PC-3 (cell line): Measurements from ENCODE around the gene DHX29. TPM values are rescaled to one million over a fixed set of nuclear protein-coding genes. Genes with fewer than 3 reads are reported as not detected.

ENCODE experiments used
- ATAC-seq: fragments of 200-7000 bp; cut with Tn5 transposase; 2 replicates; pipeline ENCODE4 v1.9.1; 2020; ENCODE audit warnings: mild to moderate bottlenecking, moderate library complexity
- Bru-seq: library from RNA; stranded (reverse); fragments of 400-500 nt; gene quantifications from one replicate; lab custom pipeline; 2021; lab: Mats Ljungman, UMichigan
- BruChase-seq, 2 experiments: library from RNA; stranded (reverse); fragments of 400-500 nt; gene quantifications; one replicate each; lab custom pipeline; 2021; lab: Mats Ljungman, UMichigan
- BruUV-seq: library from RNA; stranded (reverse); fragments of 400-500 nt; replicated peaks from 2 replicates; lab custom pipeline; 2021; lab: Mats Ljungman, UMichigan
- CTCF ChIA-PET: fragments of 300-600 bp; sonication (Branson Sonifier 250); formaldehyde crosslinking; loops from one replicate; lab custom pipeline; 2022; ENCODE audit warnings: antibody characterized with exemption; lab: Charles Lee
- POLR2A ChIA-PET: fragments of 300-600 bp; sonication (Branson Sonifier 250); formaldehyde crosslinking; loops from one replicate; lab custom pipeline; 2022; ENCODE audit warnings: antibody characterized with exemption; ENCODE audit not compliant: unreplicated experiment; lab: Charles Lee
- DNase-seq: peaks from one replicate; pipeline ENCODE4 v3.0.0-alpha.2; 2015
- H2AFZ ChIP-seq: fragments of 300-600 bp; sonication (generic); 2 replicates; pipeline ENCODE4 v1.6.0; 2016; ENCODE audit warnings: antibody characterized with exemption, low read length
- H3F3A ChIP-seq: fragments of 300-600 bp; sonication (generic); one replicate; pipeline ENCODE4 v1.6.0; 2017; ENCODE audit warnings: antibody characterized with exemption, low read length, control low read depth, mild to moderate bottlenecking; ENCODE audit not compliant: unreplicated experiment
- H3K27ac ChIP-seq: fragments of 300-600 bp; sonication (generic); 2 replicates; pipeline ENCODE4 v1.5.1; 2016; ENCODE audit warnings: mild to moderate bottlenecking, low read length
- H3K27me3 ChIP-seq: fragments of 300-600 bp; sonication (generic); 2 replicates; pipeline ENCODE4 v1.6.1; 2016; ENCODE audit warnings: low read length, mixed read lengths
- H3K36me3 ChIP-seq: fragments of 300-600 bp; sonication (generic); 2 replicates; pipeline ENCODE4 v1.6.1; 2016; ENCODE audit warnings: low read depth, mixed run types, low read length, mixed read lengths
- H3K4me1 ChIP-seq: fragments of 300-600 bp; sonication (generic); 2 replicates; pipeline ENCODE4 v1.5.1; 2016; ENCODE audit warnings: low read length; ENCODE audit not compliant: insufficient read depth
- H3K4me2 ChIP-seq: fragments of 300-600 bp; sonication (generic); 2 replicates; pipeline ENCODE4 v1.6.0; 2016; ENCODE audit warnings: low read length
- H3K4me3 ChIP-seq: fragments of 300-600 bp; sonication (generic); 2 replicates; pipeline ENCODE4 v1.5.1; 2016; ENCODE audit warnings: mild to moderate bottlenecking, low read length, mixed read lengths
- H3K79me2 ChIP-seq: fragments of 300-600 bp; sonication (generic); 2 replicates; pipeline ENCODE4 v1.6.1; 2017; ENCODE audit warnings: low read length, mixed read lengths
- H3K9ac ChIP-seq: fragments of 300-600 bp; sonication (generic); 2 replicates; pipeline ENCODE4 v1.6.0; 2016; ENCODE audit warnings: mild to moderate bottlenecking, low read length
- H3K9me2 ChIP-seq: fragments of 300-600 bp; sonication (generic); replicated peaks from 2 replicates; pipeline ENCODE4 v1.6.1; 2016; ENCODE audit warnings: mixed run types, low read length, mixed read lengths
- H3K9me3 ChIP-seq: fragments of 300-600 bp; sonication (generic); 2 replicates; pipeline ENCODE4 v1.6.1; 2016; ENCODE audit warnings: low read length, mixed read lengths
- H4K20me1 ChIP-seq: fragments of 300-600 bp; sonication (generic); 2 replicates; pipeline ENCODE4 v1.6.1; 2016; ENCODE audit warnings: low read length, mixed read lengths
- EZH2 ChIP-seq: fragments of 300-600 bp; sonication (generic); IDR thresholded peaks from one replicate; pipeline ENCODE4 v1.6.1; 2017; ENCODE audit warnings: antibody characterized with exemption, mild to moderate bottlenecking, low read length; ENCODE audit not compliant: unreplicated experiment
- EZH2phosphoT487 ChIP-seq: fragments of 300-600 bp; sonication (generic); IDR thresholded peaks from 2 replicates; pipeline ENCODE4 v1.6.1; 2018; ENCODE audit warnings: mild to moderate bottlenecking, antibody characterized with exemption, low read length, borderline replicate concordance
- intact Hi-C: fragments of 100-400 bp; cut with micrococcal nuclease; formaldehyde crosslinking; loops from 2 replicates; pipeline ENCODE4 v1.9.0; 2023
- long read RNA-seq: library from polyadenylated mRNA; unstranded; transcript quantifications from one replicate; pipeline ENCODE4 v2.0.0, GENCODE V29; 2021; ENCODE audit not compliant: unreplicated experiment
- total RNA-seq: library from RNA; depleted of rRNA; stranded (reverse); fragments of >200 nt; gene quantifications from 2 replicates; pipeline ENCODE4 v1.2.3, GENCODE V29; 2014; rRNA removed
- TF ChIP-seq, protein P1 (sequence below): fragments of 300-600 bp; sonication (generic); conservative IDR thresholded peaks from 2 replicates; pipeline ENCODE4 v1.5.1; 2017; ENCODE audit warnings: antibody characterized with exemption, low read depth, mild to moderate bottlenecking, low read length

DHX29 gene, protein sequence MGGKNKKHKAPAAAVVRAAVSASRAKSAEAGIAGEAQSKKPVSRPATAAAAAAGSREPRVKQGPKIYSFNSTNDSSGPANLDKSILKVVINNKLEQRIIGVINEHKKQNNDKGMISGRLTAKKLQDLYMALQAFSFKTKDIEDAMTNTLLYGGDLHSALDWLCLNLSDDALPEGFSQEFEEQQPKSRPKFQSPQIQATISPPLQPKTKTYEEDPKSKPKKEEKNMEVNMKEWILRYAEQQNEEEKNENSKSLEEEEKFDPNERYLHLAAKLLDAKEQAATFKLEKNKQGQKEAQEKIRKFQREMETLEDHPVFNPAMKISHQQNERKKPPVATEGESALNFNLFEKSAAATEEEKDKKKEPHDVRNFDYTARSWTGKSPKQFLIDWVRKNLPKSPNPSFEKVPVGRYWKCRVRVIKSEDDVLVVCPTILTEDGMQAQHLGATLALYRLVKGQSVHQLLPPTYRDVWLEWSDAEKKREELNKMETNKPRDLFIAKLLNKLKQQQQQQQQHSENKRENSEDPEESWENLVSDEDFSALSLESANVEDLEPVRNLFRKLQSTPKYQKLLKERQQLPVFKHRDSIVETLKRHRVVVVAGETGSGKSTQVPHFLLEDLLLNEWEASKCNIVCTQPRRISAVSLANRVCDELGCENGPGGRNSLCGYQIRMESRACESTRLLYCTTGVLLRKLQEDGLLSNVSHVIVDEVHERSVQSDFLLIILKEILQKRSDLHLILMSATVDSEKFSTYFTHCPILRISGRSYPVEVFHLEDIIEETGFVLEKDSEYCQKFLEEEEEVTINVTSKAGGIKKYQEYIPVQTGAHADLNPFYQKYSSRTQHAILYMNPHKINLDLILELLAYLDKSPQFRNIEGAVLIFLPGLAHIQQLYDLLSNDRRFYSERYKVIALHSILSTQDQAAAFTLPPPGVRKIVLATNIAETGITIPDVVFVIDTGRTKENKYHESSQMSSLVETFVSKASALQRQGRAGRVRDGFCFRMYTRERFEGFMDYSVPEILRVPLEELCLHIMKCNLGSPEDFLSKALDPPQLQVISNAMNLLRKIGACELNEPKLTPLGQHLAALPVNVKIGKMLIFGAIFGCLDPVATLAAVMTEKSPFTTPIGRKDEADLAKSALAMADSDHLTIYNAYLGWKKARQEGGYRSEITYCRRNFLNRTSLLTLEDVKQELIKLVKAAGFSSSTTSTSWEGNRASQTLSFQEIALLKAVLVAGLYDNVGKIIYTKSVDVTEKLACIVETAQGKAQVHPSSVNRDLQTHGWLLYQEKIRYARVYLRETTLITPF (N-terminal part only)
- total RNA-seq (9.4 and 13.4 TPM in 2 replicates), Bru-seq, nascent RNA (percentile 72 among the genes with signal in this experiment), BruChase-seq, experiment 1, labeled RNA remaining after a 6-hour chase (percentile 78 among the genes with signal in this experiment), BruChase-seq, experiment 2, labeled RNA remaining after a 2-hour chase (percentile 75 among the genes with signal in this experiment)
- long read RNA-seq, full-length matches to known transcripts, result 22 of 55 reads
- long read RNA-seq, partial matches to known transcripts, result 25 of 55 reads
- long read RNA-seq, other reads (novel, unspliced or antisense), result 8 of 55 reads

DNA sequence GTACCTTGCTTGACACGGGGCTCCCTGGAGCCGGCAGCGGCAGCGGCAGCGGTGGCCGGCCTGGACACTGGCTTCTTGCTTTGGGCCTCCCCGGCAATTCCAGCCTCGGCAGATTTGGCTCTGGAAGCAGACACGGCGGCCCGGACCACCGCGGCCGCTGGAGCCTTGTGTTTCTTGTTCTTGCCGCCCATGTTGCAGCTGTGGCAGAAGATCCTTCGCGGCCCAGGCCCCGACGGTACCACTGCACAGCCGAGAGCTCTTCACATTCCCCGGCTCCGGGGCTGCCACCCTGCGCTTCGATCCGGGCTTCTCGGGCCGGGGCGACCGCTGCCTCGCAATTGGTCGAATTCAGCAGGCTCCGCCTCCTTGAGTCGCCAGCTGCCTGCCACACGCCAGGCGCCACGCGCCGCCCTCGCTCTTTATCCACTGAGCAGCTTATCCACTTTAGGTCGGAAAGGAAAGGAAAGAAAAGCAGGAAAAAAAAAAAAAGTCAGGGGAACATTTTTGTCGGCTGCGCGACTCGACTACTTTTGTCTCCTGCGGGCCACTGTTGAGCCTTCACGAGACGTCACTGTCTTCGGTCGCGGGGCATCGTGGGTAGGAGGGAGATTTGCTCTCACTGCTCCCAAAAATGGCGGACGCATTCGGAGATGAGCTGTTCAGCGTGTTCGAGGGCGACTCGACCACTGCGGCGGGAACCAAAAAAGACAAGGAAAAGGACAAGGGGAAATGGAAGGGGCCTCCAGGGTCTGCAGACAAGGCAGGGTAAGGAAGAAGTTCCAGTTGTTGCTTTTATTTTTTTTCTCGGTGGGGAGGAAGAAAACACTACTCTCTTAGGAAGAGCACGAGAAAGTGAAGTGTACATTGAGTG lies at the start of gene DHX29, which contains the start of gene MTREX:
DHX29 (minus strand) TSS at position 312 of the 871 bp plus-strand sequence; CDS start at position 191, 121 bp downstream.
MTREX (plus strand) TSS at position 607 of the 871 bp plus-strand sequence; CDS start at position 632, 25 bp downstream.
- no peaks in the 10 kb centered on the region for H3F3A ChIP-seq
- ChIA-PET POLR2A (interaction anchor here (0.5 to 0.6 kb wide), 2 partner anchors 74 to 342 kb away, joined by 3 to 5 read pairs; no protein-coding TSS in a partner anchor), CTCF (no interaction called here)
- H3K9ac ChIP-seq, result peak within 1 kb of the TSS; percentile 99
- peak within 1 kb of the TSS; percentile 89 for H2AFZ ChIP-seq
- peaks cover 32% of the 10 kb centered on the region for H3K4me1 ChIP-seq
- no peaks in the 10 kb centered on the region for H3K9me3 ChIP-seq
- H3K4me3 ChIP-seq, result peak within 1 kb of the TSS; percentile 82
- peak within 1 kb of the TSS; percentile 87 for H3K4me2 ChIP-seq
- H3K79me2 ChIP-seq, result peaks cover 95% of the 10 kb centered on the region
- DNase-seq (peak; percentile 73), ATAC-seq (peak; percentile 90)
- H3K36me3 ChIP-seq, result peaks cover 2% of the 10 kb centered on the region; the same call in 1 of the 2 replicates
- intact Hi-C loops, result loop anchor here (2.0 to 5.0 kb wide), 2 partner anchors 81 to 120 kb away; partner anchors contain the start of gene MCIDAS
- TF ChIP-seq, protein P1, sequence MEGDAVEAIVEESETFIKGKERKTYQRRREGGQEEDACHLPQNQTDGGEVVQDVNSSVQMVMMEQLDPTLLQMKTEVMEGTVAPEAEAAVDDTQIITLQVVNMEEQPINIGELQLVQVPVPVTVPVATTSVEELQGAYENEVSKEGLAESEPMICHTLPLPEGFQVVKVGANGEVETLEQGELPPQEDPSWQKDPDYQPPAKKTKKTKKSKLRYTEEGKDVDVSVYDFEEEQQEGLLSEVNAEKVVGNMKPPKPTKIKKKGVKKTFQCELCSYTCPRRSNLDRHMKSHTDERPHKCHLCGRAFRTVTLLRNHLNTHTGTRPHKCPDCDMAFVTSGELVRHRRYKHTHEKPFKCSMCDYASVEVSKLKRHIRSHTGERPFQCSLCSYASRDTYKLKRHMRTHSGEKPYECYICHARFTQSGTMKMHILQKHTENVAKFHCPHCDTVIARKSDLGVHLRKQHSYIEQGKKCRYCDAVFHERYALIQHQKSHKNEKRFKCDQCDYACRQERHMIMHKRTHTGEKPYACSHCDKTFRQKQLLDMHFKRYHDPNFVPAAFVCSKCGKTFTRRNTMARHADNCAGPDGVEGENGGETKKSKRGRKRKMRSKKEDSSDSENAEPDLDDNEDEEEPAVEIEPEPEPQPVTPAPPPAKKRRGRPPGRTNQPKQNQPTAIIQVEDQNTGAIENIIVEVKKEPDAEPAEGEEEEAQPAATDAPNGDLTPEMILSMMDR, result no peak
- TF ChIP-seq EZH2, result no peak
- TF ChIP-seq EZH2phosphoT487, result no peak
- H3K27ac ChIP-seq, result peak within 1 kb of the TSS; percentile 87
- H3K27me3 ChIP-seq, result no peaks in the 10 kb centered on the region
- BruUV-seq, result no TSS peak
- H3K9me2 ChIP-seq, result no peaks in the 10 kb centered on the region
- no peaks in the 10 kb centered on the region for H4K20me1 ChIP-seq

DNA sequence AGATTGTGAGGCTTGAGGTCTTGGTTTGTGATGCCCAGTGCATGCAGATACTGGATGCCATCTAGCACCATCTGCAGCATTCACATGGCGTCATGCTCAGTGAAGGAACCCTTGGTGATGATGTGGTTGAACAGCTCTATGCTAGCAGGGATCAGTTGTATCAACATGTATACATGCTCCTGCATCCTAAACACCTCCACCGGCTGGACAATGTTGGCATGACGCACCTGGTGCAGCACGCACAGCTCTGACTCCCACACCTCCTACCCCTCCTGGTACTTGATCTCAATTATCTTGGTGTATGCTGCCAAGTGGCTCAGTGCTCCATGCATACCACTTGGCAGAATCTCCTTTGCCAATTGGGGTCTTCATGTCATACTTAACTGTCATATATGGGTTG lies 49.4 kb upstream of the DHX29 start:
- Histone ChIP-seq H3K4me3 (no peak overlapping the region), H3K36me3 (peaks cover 19% of the 10 kb centered on the region), H3K9ac (no peak overlapping the region), H3F3A (no peaks in the 10 kb centered on the region), H3K79me2 (no peaks in the 10 kb centered on the region), H3K4me2 (no peak overlapping the region), H3K9me3 (no peaks in the 10 kb centered on the region), H3K4me1 (no peaks in the 10 kb centered on the region), H2AFZ (no peak overlapping the region), H3K27me3 (no peaks in the 10 kb centered on the region), H4K20me1 (no peaks in the 10 kb centered on the region), H3K27ac (no peak overlapping the region), H3K9me2 (no peaks in the 10 kb centered on the region)
- no TSS peak for BruUV-seq
- ATAC-seq, result no peak
- intact Hi-C loops, result no loop called here
- ChIA-PET CTCF (no interaction called here), POLR2A (no interaction called here)
- no peak for DNase-seq
- no peak for TF ChIP-seq EZH2
- TF ChIP-seq, protein P1, result no peak
- no peak for TF ChIP-seq EZH2phosphoT487
